ENCODE data around the gene MIGA2.

The MIGA2 gene

DNA sequence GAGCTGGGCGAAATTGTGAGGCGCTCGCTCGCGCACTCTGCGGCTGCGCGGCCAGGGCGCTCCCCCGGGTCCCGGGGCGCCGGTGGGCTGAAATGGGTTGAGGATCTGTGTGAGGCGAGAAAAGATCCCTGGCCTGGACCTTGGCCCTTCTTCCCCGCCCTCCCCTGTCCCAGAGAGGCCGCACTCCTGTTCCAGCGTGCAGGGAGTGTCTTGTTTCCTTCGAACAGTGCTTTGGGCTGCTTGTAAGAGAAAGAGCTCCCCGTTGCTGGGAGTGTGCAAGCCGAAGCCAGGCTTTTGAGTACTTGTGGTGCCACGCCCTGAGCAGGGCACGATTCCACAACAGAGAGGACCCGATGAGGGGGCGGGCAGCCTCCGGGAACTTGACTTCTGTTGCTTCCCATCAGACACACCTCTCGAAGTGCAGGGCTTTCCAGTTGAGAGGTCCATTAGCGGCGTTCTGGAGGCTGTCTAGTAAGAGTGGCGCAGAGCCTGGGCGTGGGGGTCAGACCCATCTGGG, 45.0 kb downstream of the MIGA2 start:
- Mint-ChIP-seq H3K9me3 (no peaks in the 10 kb centered on the region), H3K4me3 (peak overlapping the region; percentile 87), H3K27ac (peak overlapping the region; percentile 49), H3K27me3 (no peaks in the 10 kb centered on the region), H3K4me1 (ENCODE audit: low read depth) (peaks cover 29% of the 10 kb centered on the region), H3K36me3 (ENCODE audit: low read depth) (no peaks in the 10 kb centered on the region)

DNA sequence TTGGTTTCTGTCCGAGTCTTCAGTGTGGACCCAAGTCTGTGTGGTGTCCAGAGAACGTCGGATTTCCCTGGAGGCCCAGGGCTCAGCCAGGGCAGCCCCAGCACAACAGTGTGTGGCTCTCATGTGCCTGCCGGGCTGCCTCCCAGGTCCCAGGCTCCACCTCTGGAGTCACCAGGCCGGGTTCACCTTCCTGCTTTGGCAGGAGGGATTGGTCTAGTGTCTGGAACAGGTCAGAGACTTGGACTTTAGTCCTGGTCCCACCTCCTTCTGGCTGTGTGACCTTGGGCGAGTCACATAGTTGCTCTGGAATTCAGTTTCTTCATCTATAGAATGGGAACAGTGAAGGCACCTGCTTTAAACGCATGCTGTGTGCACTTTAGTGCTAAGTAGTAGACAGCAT, 47.7 kb downstream of the MIGA2 start:
- no peak overlapping the region for H3K27ac Mint-ChIP-seq
- H3K4me1 Mint-ChIP-seq (ENCODE audit: low read depth), result peaks cover 29% of the 10 kb centered on the region
- H3K4me3 Mint-ChIP-seq, result no peak overlapping the region
- no peaks in the 10 kb centered on the region for H3K9me3 Mint-ChIP-seq
- H3K27me3 Mint-ChIP-seq, result no peaks in the 10 kb centered on the region
- H3K36me3 Mint-ChIP-seq (ENCODE audit: low read depth), result peaks cover 10% of the 10 kb centered on the region

DNA sequence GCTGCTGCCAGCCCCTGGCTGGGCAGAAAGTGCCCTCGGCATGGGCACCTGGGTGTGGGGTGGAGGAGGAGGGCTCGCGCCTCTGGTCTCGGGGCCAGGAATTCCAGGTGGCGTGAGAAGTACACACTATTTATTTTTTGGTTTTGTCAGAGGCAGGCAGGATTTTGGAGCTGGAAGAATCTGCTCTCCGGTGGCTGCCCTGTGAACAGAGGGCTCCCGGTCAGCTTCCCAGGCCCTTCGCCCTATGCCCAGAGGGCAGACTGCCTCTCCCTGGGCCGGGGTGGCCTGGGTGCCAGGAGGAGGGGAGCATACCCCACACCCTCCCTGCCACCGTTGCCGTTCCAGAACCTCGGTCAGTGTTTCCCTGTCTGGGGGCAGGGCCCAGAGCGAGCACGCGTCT, 52.8 kb downstream of the MIGA2 start:
- no peaks in the 10 kb centered on the region for H3K9me3 Mint-ChIP-seq
- H3K27ac Mint-ChIP-seq, result no peak overlapping the region
- H3K4me3 Mint-ChIP-seq, result no peak overlapping the region
- H3K36me3 Mint-ChIP-seq (ENCODE audit: low read depth), result peaks cover 18% of the 10 kb centered on the region
- H3K27me3 Mint-ChIP-seq, result no peaks in the 10 kb centered on the region
- no peaks in the 10 kb centered on the region for H3K4me1 Mint-ChIP-seq (ENCODE audit: low read depth)

DNA sequence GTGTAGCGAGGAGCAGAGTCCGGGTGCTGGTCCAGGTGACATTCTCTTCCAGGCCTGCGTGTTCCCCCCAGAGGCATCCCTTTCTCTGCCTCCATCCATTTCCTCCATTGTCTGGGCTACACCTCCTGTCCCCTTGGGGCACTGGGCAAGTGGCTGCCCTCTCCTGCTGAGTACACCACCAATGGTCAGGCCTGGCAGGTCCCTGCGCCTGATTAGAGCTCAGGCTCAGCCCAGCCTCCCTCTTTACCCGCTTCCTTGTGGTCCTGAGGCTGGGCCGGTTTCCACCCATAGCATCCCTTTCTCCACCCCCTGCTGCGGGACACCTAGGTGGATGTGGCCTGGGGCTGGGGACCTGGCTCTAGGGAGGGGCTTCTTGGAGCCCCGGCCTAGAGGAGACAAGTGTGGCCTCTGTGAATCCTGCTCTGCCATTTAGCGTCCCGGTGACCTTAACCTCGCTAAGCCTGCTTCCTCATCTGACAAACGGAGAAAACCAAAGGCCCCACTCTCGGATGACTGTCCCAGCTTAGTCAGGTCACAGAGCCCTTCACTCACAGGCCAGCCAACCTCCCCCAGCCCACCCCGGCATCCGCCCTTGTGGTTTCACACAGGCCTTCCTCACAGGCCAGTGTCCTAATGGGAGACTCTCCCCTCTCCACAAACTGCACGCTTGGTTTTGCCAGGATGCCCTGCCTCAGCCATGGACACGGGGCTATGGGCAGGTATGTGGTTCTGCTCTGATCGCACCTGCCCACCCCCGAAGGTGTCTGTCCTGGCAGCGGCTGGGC, 57.4 kb downstream of the MIGA2 start:
- H3K36me3 Mint-ChIP-seq (ENCODE audit: low read depth), result peaks cover 11% of the 10 kb centered on the region
- H3K4me3 Mint-ChIP-seq, result no peak overlapping the region
- H3K4me1 Mint-ChIP-seq (ENCODE audit: low read depth), result no peaks in the 10 kb centered on the region
- H3K9me3 Mint-ChIP-seq, result no peaks in the 10 kb centered on the region
- no peak overlapping the region for H3K27ac Mint-ChIP-seq
- H3K27me3 Mint-ChIP-seq, result no peaks in the 10 kb centered on the region

DNA sequence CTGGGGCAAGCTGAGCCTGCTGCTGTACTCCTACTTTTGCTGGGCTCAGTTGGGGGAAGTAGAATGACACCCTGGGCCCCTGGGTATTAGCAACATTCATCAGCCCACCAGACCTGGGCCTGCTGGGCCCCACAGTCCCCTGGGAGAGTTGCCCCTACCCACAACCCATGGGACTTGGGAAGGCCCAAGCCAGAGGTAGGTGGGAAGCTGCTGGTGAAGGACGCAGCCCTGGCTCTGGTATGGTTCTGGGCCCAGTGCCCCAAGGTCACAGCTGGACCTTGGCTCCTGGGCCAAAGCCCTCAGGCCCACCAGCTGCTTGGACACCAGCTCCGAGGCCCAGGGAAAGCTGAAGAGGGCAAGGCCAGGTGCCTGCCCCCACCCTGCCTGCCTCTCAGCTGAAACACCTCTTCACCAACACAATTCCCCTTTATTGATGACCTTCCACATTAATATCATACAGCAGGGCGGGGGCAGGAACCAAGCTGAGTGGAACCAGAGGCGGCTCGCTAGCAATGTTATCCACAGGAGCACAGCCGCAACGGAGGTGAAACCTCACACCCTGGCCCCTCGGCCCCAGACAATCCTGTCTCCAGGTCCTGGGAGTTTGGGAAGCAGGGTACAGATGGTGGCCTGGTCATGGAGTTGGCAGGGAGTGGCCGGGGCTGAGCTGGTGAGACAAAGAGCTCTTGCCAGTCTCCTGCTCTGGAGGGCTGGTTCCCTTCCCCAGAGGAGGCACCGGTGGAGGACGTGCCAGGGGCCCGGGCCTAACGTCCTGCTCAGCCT, 58.2 kb downstream of the MIGA2 start:
- Mint-ChIP-seq H3K9me3 (no peaks in the 10 kb centered on the region), H3K36me3 (ENCODE audit: low read depth) (peaks cover 9% of the 10 kb centered on the region), H3K4me1 (ENCODE audit: low read depth) (no peaks in the 10 kb centered on the region), H3K4me3 (no peak overlapping the region), H3K27me3 (no peaks in the 10 kb centered on the region), H3K27ac (no peak overlapping the region)

GRCh38 chr9:129095170-129095667, 58.8 kb downstream of the MIGA2 start:
- Mint-ChIP-seq H3K27me3 (no peaks in the 10 kb centered on the region), H3K9me3 (no peaks in the 10 kb centered on the region), H3K4me3 (no peak overlapping the region), H3K4me1 (ENCODE audit: low read depth) (no peaks in the 10 kb centered on the region), H3K36me3 (ENCODE audit: low read depth) (peaks cover 3% of the 10 kb centered on the region), H3K27ac (no peak overlapping the region)

GRCh38 chr9:129095908-129096307, 59.5 kb downstream of the MIGA2 start:
- Mint-ChIP-seq H3K4me3 (no peak overlapping the region), H3K27me3 (no peaks in the 10 kb centered on the region), H3K27ac (no peak overlapping the region), H3K9me3 (no peaks in the 10 kb centered on the region), H3K4me1 (ENCODE audit: low read depth) (no peaks in the 10 kb centered on the region), H3K36me3 (ENCODE audit: low read depth) (peaks cover 3% of the 10 kb centered on the region)

DNA sequence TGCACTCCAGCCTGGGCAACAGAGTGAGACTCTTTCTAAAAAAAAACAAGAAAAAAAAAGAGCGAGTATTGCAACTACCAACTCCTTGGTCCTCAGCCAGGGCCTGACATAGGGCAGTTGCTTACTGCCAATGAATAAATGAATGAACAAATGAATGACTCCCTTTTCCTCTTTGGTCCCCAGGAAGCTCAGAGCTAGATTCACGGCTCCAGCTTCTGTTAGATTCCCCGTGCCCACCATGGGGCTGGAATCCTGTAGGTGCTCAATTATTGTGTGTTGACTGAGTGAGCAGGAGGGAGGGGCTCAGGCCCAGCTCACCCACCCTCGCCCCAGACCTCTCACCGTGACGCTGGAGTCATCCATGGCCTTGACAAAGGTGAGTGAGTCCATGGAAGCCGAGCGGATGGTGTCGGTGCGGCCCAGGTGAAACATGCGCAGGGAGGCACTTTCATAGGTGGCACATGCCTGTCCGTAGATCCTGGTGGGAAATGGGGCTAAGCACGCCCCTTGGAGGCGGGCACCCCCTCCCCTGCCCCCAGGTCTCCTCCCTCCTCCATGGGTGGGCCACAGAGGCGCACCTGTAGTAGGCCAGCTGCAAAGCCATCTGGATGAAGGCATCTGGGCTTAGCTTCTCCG, 61.4 kb downstream of the MIGA2 start:
- H3K27ac Mint-ChIP-seq, result no peak overlapping the region
- H3K9me3 Mint-ChIP-seq, result no peaks in the 10 kb centered on the region
- no peaks in the 10 kb centered on the region for H3K4me1 Mint-ChIP-seq (ENCODE audit: low read depth)
- peaks cover 3% of the 10 kb centered on the region for H3K36me3 Mint-ChIP-seq (ENCODE audit: low read depth)
- H3K27me3 Mint-ChIP-seq, result no peaks in the 10 kb centered on the region
- no peak overlapping the region for H3K4me3 Mint-ChIP-seq

- H3K27ac Mint-ChIP-seq, result no peak overlapping the region
- no peaks in the 10 kb centered on the region for H3K4me1 Mint-ChIP-seq (ENCODE audit: low read depth)
- no peak overlapping the region for H3K4me3 Mint-ChIP-seq
- peaks cover 3% of the 10 kb centered on the region for H3K36me3 Mint-ChIP-seq (ENCODE audit: low read depth)
- no peaks in the 10 kb centered on the region for H3K9me3 Mint-ChIP-seq
- H3K27me3 Mint-ChIP-seq, result no peaks in the 10 kb centered on the region
Measured at GRCh38 chr9:129098328-129098727, 61.9 kb downstream of the MIGA2 start.

DNA sequence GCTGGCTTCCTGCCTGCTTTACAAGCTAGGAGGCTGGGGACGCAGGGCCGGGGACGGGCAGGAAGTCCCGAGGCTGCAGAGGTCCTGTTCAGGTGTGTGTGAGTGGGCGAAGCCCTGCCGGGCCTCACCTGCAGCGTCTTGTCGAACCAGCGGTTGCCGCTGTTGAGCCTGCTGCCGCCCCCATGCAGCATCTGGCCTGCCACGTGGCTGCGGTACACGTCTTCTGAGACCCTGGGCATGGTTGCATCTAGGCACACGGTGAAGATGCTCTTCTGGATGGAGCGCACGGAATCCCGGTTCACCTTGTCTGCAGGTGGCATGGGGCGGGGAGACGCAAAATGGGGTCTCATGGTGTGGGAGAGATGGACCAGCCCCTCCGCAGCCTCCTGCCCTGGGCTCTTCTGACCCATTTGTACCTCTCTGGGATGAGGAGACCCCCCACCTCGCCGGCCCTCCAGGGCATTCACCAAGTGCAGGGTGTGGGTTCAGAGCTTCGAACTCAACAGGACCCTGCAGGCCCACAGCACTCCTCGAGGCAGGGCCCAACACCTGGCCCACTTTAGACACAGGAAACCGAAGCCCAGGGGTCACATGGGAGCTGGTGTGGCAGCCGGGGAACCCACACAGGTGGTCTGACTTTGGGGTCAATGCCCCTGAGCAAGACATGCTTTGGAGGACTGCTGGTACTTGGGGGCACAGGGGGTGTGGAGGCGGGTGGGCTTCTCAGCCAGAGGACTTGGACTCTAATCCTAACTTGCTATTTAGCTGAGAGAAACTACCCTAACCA, 64.2 kb downstream of the MIGA2 start:
- Mint-ChIP-seq H3K27me3 (no peaks in the 10 kb centered on the region), H3K9me3 (no peaks in the 10 kb centered on the region), H3K4me3 (no peak overlapping the region), H3K4me1 (ENCODE audit: low read depth) (no peaks in the 10 kb centered on the region), H3K36me3 (ENCODE audit: low read depth) (peaks cover 3% of the 10 kb centered on the region), H3K27ac (no peak overlapping the region)

GRCh38 chr9:129101279-129101678, 64.9 kb downstream of the MIGA2 start:
- Mint-ChIP-seq H3K9me3 (no peaks in the 10 kb centered on the region), H3K4me3 (no peak overlapping the region), H3K27me3 (no peaks in the 10 kb centered on the region), H3K27ac (no peak overlapping the region), H3K36me3 (ENCODE audit: low read depth) (peaks cover 2% of the 10 kb centered on the region), H3K4me1 (ENCODE audit: low read depth) (no peaks in the 10 kb centered on the region)

DNA sequence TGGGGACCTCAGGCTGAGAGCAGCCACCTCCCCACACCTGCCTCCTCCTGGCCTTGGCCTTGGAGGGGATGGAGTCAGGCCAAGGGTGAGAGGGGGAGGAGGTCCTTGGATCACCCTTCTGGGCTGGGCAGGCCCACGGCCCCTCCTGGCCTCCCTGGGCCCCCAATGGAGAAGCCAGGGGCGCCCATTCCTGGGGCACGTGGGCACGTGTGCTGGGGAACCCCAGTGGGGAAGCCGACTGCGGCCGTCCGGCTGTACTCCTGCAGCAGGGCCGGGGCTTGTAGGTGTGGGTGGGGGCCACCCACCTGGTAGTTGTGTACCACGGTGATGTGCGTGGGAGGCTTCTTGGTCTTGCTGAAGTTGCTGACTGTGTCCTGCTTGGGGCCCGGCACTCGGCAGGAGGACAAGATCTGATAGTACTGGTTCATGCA, 65.7 kb downstream of the MIGA2 start:
- no peak overlapping the region for H3K4me3 Mint-ChIP-seq
- no peaks in the 10 kb centered on the region for H3K9me3 Mint-ChIP-seq
- no peak overlapping the region for H3K27ac Mint-ChIP-seq
- no peaks in the 10 kb centered on the region for H3K4me1 Mint-ChIP-seq (ENCODE audit: low read depth)
- no peaks in the 10 kb centered on the region for H3K27me3 Mint-ChIP-seq
- no peaks in the 10 kb centered on the region for H3K36me3 Mint-ChIP-seq (ENCODE audit: low read depth)

DNA sequence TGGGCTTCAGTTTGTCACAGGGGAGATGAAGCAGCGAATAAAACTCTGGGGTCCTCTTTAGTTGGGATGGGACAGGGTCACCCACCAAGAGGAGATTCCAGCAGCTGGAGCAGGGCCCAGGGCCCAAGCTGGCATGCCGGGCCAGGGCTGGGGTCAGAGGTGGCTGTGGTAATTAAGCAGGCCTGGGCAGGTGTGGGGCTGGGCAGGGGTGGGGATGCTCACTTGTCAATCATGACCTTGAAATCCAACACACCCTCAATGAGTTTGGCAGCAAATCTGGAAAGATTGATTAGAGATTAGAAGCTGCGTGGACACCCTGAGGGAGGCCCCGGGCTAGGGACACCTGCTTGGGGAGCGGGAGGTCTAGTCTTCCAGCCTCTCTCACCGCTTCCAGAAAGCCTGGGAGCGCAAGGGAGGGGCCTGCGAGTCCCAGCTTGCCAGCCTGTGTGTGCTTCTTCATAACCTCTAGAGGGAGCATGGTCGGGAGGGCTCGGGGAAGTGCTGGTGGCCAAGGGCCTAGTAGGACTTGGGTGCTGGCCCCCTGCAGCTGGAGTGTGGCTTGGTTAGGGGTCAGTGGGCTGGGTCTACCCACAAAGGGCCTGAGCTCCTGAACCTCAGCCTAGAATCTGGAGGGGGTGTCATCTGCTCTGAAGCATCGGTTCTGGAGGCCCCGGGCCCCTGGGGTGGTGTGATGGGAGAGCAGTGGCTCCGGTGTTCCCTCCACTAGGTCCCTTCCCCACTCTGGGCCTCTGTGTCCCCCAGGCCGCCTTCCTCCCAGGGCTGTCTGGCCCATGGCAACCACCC, 66.6 kb downstream of the MIGA2 start:
- Mint-ChIP-seq H3K27me3 (no peaks in the 10 kb centered on the region), H3K36me3 (ENCODE audit: low read depth) (no peaks in the 10 kb centered on the region), H3K4me3 (no peak overlapping the region), H3K27ac (no peak overlapping the region), H3K9me3 (no peaks in the 10 kb centered on the region), H3K4me1 (ENCODE audit: low read depth) (no peaks in the 10 kb centered on the region)

- Mint-ChIP-seq H3K36me3 (ENCODE audit: low read depth) (no peaks in the 10 kb centered on the region), H3K4me3 (no peak overlapping the region), H3K27ac (no peak overlapping the region), H3K4me1 (ENCODE audit: low read depth) (no peaks in the 10 kb centered on the region), H3K9me3 (no peaks in the 10 kb centered on the region), H3K27me3 (no peaks in the 10 kb centered on the region)
Measured at GRCh38 chr9:129103595-129103965, 67.2 kb downstream of the MIGA2 start.
